A673 (cell line): ENCODE results near the gene CLDN12.

ENCODE experiments used
- CTCF ChIP-seq: fragments of 300-800, 200-600 bp; sonication (generic); conservative IDR thresholded peaks from 2 replicates; pipeline ENCODE4 v1.5.1; 2017; ENCODE audit warnings: low read depth, mild to moderate bottlenecking, antibody characterized with exemption, low read length, moderate library complexity, mixed read lengths
- EZH2 ChIP-seq: fragments of 200-600 bp; sonication (generic); IDR thresholded peaks from 2 replicates; pipeline ENCODE4 v1.6.1; 2017; ENCODE audit warnings: borderline replicate concordance, low read depth, mild to moderate bottlenecking, mixed read lengths, antibody characterized with exemption, low read length; ENCODE audit not compliant: poor library complexity, severe bottlenecking

GRCh38 chr7:90402785-90403173 lies 482 bp upstream of the CLDN12 start:
- TF ChIP-seq CTCF (no peak), EZH2 (no peak)
